Body of pancreas (tissue), 4 donors: Measurements from ENCODE around the gene CLEC4D.

Experiments used
- CTCF ChIP-seq, 7 experiments: fragments of 450-650 bp in 4 of 7; fragments of 200-600 bp in 3 of 7; sonication (generic) in 3 of 7; IDR thresholded peaks; one replicate each; pipeline ENCODE4 v1.5.1; 2016 to 2019; ENCODE audit warnings: antibody characterized with exemption in 7 of 7
- POLR2A ChIP-seq, 3 donors: fragments of 450-650 bp; IDR thresholded peaks; one replicate each; pipeline ENCODE4 v1.6.1; 2016; ENCODE audit warnings: antibody characterized with exemption in 3 of 3, mild to moderate bottlenecking in 2 of 3

DNA sequence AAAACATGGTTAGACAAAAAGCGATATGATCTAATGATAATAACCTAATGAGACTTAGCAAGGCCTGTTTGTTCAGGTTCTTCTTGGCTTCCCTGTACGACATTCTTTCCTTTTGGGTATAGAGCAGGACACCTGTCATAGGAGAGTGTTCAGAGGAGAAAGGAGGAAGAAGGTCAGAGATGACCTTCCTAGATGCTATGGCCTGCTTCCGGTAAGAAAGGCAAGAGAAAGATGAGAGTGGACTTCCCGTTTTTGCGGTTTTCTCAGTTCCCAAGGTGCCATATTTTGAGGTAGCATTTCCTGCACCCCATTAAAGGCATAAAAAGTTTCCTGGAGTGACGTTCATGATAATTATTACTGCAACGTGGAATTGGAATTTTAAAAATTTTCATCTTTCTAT, 18.7 kb downstream of the CLEC4D start:
- TF ChIP-seq POLR2A (IDR thresholded peaks at IDR 0.05) (no peak), CTCF (IDR thresholded peaks at IDR 0.05) (no peak)
